Measurements from ENCODE around the gene BNC1.
"Not testable (repeated sequence)": the region's sequence is repeated elsewhere in the genome, so short reads cannot be mapped to it uniquely, and the experiment has no call there.

Gene BNC1

GRCh38 chr15:83295417-83295816 is 11.0 kb upstream of the BNC1 start:
- DNase-seq: no peak

GRCh38 chr15:83293201-83293600 is 8.7 kb upstream of the BNC1 start:
- no peak for DNase-seq

- no peak for DNase-seq
Observed at GRCh38 chr15:83292317-83292716, 7.9 kb upstream of the BNC1 start.

GRCh38 chr15:83290236-83290635 is 5.8 kb upstream of the BNC1 start:
- no peak for DNase-seq

- DNase-seq: no peak
Observed at GRCh38 chr15:83289160-83289559, 4.7 kb upstream of the BNC1 start.

- DNase-seq: no peak
Observed at GRCh38 chr15:83288381-83288801, 3.9 kb upstream of the BNC1 start.

- DNase-seq: no peak
Observed at GRCh38 chr15:83287541-83288027, 3.1 kb upstream of the BNC1 start.

GRCh38 chr15:83285979-83286553 is 1.6 kb upstream of the BNC1 start:
- no peak for DNase-seq

GRCh38 chr15:83285284-83285978 is 967 bp upstream of the BNC1 start:
- no peak for DNase-seq

GRCh38 chr15:83283813-83284558 is 478 bp downstream of the BNC1 start:
- peak; percentile 8 for DNase-seq

GRCh38 chr15:83283138-83283812 is 1.2 kb downstream of the BNC1 start:
- DNase-seq: peak; percentile 7

GRCh38 chr15:83282776-83283137 is 1.7 kb downstream of the BNC1 start:
- DNase-seq: no peak

GRCh38 chr15:83282141-83282540 is 2.3 kb downstream of the BNC1 start:
- no peak for DNase-seq

GRCh38 chr15:83278191-83278590 is 6.3 kb downstream of the BNC1 start:
- no peak for DNase-seq

GRCh38 chr15:83276661-83277060 is 7.8 kb downstream of the BNC1 start:
- DNase-seq: no peak

GRCh38 chr15:83275412-83275811 is 9.1 kb downstream of the BNC1 start:
- no peak for DNase-seq

GRCh38 chr15:83270176-83270575 is 14.3 kb downstream of the BNC1 start:
- DNase-seq: no peak

- DNase-seq: no peak
Observed at GRCh38 chr15:83268147-83268546, 16.3 kb downstream of the BNC1 start.

- DNase-seq: no peak
Observed at GRCh38 chr15:83262594-83263315, 21.7 kb downstream of the BNC1 start.

- not testable (repeated sequence) for DNase-seq
Observed at GRCh38 chr15:83262181-83262580, 22.3 kb downstream of the BNC1 start.

- no peak for DNase-seq
Observed at GRCh38 chr15:83250781-83251180, 33.7 kb downstream of the BNC1 start.

- no peak for DNase-seq
Observed at GRCh38 chr15:83249030-83249343, 35.5 kb downstream of the BNC1 start.
